Endothelial cell (in vitro differentiated cells): ENCODE data around the gene FAM131B. TPM values are rescaled to one million over a fixed set of nuclear protein-coding genes. Genes with fewer than 3 reads are reported as not detected.

Source experiments
- DNase-seq: peaks from one replicate; pipeline ENCODE4 v3.0.0; 2021; ENCODE audit warnings: low spot score
- H3K27ac Mint-ChIP-seq: one replicate; pipeline ENCODE4 v1.8.0; 2021; ENCODE audit warnings: mixed read lengths, inconsistent platforms; ENCODE audit not compliant: unreplicated experiment
- H3K27me3 Mint-ChIP-seq: one replicate; pipeline ENCODE4 v1.8.0; 2021; ENCODE audit warnings: mild to moderate bottlenecking, moderate library complexity, mixed read lengths, inconsistent platforms; ENCODE audit not compliant: unreplicated experiment
- H3K36me3 Mint-ChIP-seq: one replicate; pipeline ENCODE4 v1.8.0; 2021; ENCODE audit warnings: mild to moderate bottlenecking, low read depth, mixed read lengths, inconsistent platforms; ENCODE audit not compliant: unreplicated experiment
- H3K4me1 Mint-ChIP-seq: one replicate; pipeline ENCODE4 v1.8.0; 2021; ENCODE audit warnings: mild to moderate bottlenecking, mixed read lengths, inconsistent platforms; ENCODE audit not compliant: unreplicated experiment
- H3K4me3 Mint-ChIP-seq: one replicate; pipeline ENCODE4 v1.8.0; 2021; ENCODE audit warnings: mild to moderate bottlenecking, mixed read lengths, inconsistent platforms; ENCODE audit not compliant: unreplicated experiment
- H3K9me3 Mint-ChIP-seq: one replicate; pipeline ENCODE4 v1.8.0; 2021; ENCODE audit warnings: mixed read lengths, inconsistent platforms; ENCODE audit not compliant: unreplicated experiment
- total RNA-seq: library from RNA; stranded (reverse); fragmentation: NEBNext Ultra II Directional; extraction: Animal tissue kit (Norgen Biotek cat#: 25700); gene quantifications from one replicate; pipeline ENCODE4 v1.2.1, GENCODE V29; 2021; ENCODE audit not compliant: unreplicated experiment
- TF ChIP-seq, protein P1 (sequence below): fragments of 200-600 bp; sonication (generic); IDR thresholded peaks from one replicate; pipeline ENCODE4 v1.5.0; 2021; ENCODE audit warnings: antibody characterized with exemption; ENCODE audit not compliant: unreplicated experiment

Gene FAM131B
- total RNA-seq, 1 donor from 2014 or later: 1.0 TPM

DNA sequence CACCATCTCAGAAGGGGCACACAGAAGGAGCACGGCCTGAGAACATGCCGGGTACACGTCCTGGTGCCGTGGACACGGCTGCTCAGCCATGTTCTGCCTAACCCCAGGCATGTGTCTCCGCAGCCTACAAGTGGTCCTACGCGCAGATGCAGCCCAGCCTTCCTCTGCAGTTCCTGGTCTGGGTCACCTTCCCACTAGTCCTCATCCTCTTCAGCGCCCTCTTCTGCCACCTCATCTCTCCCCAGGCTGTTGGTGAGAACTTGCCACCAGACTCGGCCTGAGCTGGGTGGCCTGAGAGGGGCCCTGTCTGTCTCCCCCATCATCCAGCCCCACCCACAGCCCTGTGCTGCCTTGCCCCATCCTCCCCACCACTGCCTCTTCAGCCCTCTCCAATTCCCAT, 41.3 kb downstream of the FAM131B start:
- H3K4me1 Mint-ChIP-seq: peaks cover 17% of the 10 kb centered on the region
- DNase-seq: no peak
- H3K27me3 Mint-ChIP-seq: peaks cover 6% of the 10 kb centered on the region
- peaks cover 3% of the 10 kb centered on the region for H3K36me3 Mint-ChIP-seq
- H3K27ac Mint-ChIP-seq: no peak overlapping the region
- H3K9me3 Mint-ChIP-seq: no peaks in the 10 kb centered on the region
- no peak overlapping the region for H3K4me3 Mint-ChIP-seq
- TF ChIP-seq, protein P1, sequence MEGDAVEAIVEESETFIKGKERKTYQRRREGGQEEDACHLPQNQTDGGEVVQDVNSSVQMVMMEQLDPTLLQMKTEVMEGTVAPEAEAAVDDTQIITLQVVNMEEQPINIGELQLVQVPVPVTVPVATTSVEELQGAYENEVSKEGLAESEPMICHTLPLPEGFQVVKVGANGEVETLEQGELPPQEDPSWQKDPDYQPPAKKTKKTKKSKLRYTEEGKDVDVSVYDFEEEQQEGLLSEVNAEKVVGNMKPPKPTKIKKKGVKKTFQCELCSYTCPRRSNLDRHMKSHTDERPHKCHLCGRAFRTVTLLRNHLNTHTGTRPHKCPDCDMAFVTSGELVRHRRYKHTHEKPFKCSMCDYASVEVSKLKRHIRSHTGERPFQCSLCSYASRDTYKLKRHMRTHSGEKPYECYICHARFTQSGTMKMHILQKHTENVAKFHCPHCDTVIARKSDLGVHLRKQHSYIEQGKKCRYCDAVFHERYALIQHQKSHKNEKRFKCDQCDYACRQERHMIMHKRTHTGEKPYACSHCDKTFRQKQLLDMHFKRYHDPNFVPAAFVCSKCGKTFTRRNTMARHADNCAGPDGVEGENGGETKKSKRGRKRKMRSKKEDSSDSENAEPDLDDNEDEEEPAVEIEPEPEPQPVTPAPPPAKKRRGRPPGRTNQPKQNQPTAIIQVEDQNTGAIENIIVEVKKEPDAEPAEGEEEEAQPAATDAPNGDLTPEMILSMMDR: no peak

DNA sequence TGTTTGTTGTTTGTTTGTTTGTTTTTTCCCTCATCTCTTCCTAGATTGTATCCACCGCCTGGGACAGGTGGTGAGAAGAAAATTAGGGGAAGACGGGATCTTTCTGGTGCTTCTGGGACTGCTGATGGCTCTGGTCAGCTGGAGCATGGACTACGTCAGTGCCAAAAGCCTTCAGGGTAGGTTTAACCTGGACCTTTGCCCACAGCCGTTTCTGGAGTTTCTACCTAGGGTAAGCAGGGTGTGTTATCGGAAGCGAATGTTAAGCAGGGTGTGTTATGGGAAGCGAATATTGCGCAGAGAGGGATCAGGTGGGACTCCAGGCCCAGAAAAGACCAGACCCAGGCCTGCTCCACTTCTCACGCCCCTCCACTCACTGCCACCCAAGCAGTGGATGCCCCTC, 41.9 kb downstream of the FAM131B start:
- Mint-ChIP-seq H3K9me3 (no peaks in the 10 kb centered on the region), H3K4me1 (peaks cover 17% of the 10 kb centered on the region), H3K4me3 (no peak overlapping the region), H3K36me3 (peaks cover 3% of the 10 kb centered on the region), H3K27me3 (peaks cover 6% of the 10 kb centered on the region), H3K27ac (no peak overlapping the region)
- TF ChIP-seq, protein P1: no peak
- no peak for DNase-seq

DNA sequence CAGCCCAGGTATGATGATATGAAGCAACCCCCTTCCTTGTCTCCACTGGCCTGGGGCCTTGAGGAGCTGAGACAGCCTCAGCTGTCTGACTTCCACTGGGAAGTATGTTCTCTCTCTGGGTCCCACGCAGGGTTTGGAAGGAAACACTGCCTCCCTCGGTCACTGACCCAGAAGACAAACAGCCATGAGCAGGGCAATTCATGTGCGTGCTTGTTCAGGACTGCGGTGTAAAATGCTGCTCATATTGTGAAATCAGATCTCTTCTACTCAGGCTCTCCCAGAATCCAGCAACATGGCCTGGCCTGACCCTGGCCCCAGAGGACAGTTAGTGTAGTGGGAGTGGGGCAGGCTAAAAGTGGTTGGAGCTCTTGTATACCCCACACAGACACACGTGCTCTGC, 43.9 kb downstream of the FAM131B start:
- no peak for DNase-seq
- peaks cover 3% of the 10 kb centered on the region for H3K36me3 Mint-ChIP-seq
- no peak overlapping the region for H3K27ac Mint-ChIP-seq
- peaks cover 9% of the 10 kb centered on the region for H3K4me1 Mint-ChIP-seq
- peaks cover 6% of the 10 kb centered on the region for H3K27me3 Mint-ChIP-seq
- H3K9me3 Mint-ChIP-seq: no peaks in the 10 kb centered on the region
- no peak overlapping the region for H3K4me3 Mint-ChIP-seq
- TF ChIP-seq, protein P1: no peak

DNA sequence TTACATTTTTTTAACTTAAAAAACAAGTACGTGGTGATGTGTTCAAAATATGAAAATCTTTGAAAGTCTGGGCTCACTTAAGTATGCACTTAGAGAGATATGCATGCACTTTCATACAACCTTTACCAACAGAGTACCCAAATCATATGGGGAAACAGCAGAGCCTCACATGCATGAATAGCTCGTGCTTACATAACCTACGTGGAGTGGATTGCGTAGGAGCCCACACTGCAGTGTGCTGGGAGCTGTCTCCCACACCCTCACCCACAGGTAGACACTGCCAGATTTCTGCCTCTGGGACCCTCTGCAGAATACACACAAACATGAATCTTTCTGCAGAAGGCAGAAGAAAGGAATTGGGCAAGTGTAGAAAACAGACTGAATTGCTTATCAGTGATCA, 46.0 kb downstream of the FAM131B start:
- H3K4me3 Mint-ChIP-seq: no peak overlapping the region
- H3K27me3 Mint-ChIP-seq: peaks cover 3% of the 10 kb centered on the region
- H3K4me1 Mint-ChIP-seq: no peaks in the 10 kb centered on the region
- TF ChIP-seq, protein P1: no peak
- H3K27ac Mint-ChIP-seq: no peak overlapping the region
- H3K36me3 Mint-ChIP-seq: peaks cover 3% of the 10 kb centered on the region
- DNase-seq: no peak
- no peaks in the 10 kb centered on the region for H3K9me3 Mint-ChIP-seq

DNA sequence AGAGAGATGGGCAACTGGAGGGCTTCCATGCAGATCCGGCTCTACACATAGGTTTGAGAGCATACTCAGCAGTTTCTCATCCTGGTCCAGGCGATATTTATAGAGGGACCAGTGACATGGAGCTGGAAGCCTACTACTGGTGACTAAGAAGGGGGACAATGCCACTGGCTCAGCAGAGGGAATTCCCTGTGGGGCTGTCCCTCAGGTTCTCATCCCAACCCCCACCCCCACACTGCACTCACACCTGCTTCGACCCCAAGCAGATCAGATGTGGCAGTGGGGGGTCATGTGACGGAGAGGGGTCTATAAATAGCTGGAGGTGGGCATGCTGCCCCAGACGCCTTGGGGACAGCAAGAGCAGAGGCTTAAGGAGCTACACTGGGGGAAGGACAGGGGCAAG, 46.7 kb downstream of the FAM131B start, which contains the start of gene CLCN1:
TSS of gene CLCN1 (plus strand) at position 336 of the 400 bp plus-strand sequence. CDS start 102 bp downstream, outside the sequence.
- Mint-ChIP-seq H3K36me3 (peaks cover 3% of the 10 kb centered on the region), H3K4me3 (no peak within 1 kb of the TSS), H3K4me1 (no peaks in the 10 kb centered on the region), H3K27ac (no peak within 1 kb of the TSS), H3K9me3 (no peaks in the 10 kb centered on the region), H3K27me3 (peaks cover 3% of the 10 kb centered on the region)
- DNase-seq: no peak
- TF ChIP-seq, protein P1: no peak
